WERI-Rb-1 (cell line): ENCODE results near the gene PSMA4.

Experiments
- DNase-seq: peaks from one replicate; pipeline ENCODE4 v3.0.0-alpha.2; 2020
- H3K27ac ChIP-seq: fragments of 250-450 bp; sonication (Bioruptor Pico); 2 replicates; pipeline ENCODE4 v1.5.1; 2020; ENCODE audit warnings: mild to moderate bottlenecking, moderate library complexity
- H3K27me3 ChIP-seq: fragments of 250-450 bp; sonication (Bioruptor Pico); 2 replicates; pipeline ENCODE4 v1.5.1; 2021; ENCODE audit warnings: mild to moderate bottlenecking, low read depth, moderate library complexity; ENCODE audit not compliant: insufficient read depth, severe bottlenecking
- H3K36me3 ChIP-seq: fragments of 250-450 bp; sonication (Bioruptor Pico); 2 replicates; pipeline ENCODE4 v1.5.1; 2020; ENCODE audit warnings: mild to moderate bottlenecking, moderate library complexity
- H3K4me3 ChIP-seq: 2 replicates; pipeline ENCODE4 v1.5.1; 2011; ENCODE audit warnings: low read depth, mild to moderate bottlenecking, control low read depth, low read length
- H3K9me3 ChIP-seq: fragments of 250-450 bp; sonication (Bioruptor Pico); 2 replicates; pipeline ENCODE4 v1.5.1; 2021; ENCODE audit warnings: mild to moderate bottlenecking, moderate library complexity; ENCODE audit not compliant: severe bottlenecking
- CTCF ChIP-seq: IDR thresholded peaks from 2 replicates; pipeline ENCODE4 v1.5.1; 2011; ENCODE audit warnings: low read depth, mild to moderate bottlenecking, control low read depth, inconsistent platforms, low read length

PSMA4 gene

GRCh38 chr15:78598348-78598747 is 58.1 kb downstream of the PSMA4 start:
- H3K36me3 ChIP-seq = peaks cover 90% of the 10 kb centered on the region
- H3K4me3 ChIP-seq = no peak overlapping the region

GRCh38 chr15:78599189-78599588 is 58.9 kb downstream of the PSMA4 start:
- TF ChIP-seq CTCF = no peak
- no peaks in the 10 kb centered on the region for H3K9me3 ChIP-seq
- H3K27ac ChIP-seq = no peak overlapping the region
- H3K27me3 ChIP-seq = no peaks in the 10 kb centered on the region
- peaks cover 89% of the 10 kb centered on the region for H3K36me3 ChIP-seq
- no peak overlapping the region for H3K4me3 ChIP-seq
- DNase-seq = no peak

More at GRCh38 chr15:78598348-78598747, 58.1 kb downstream of the PSMA4 start:
- DNase-seq = no peak
- Histone ChIP-seq H3K27ac (no peak overlapping the region), H3K9me3 (no peaks in the 10 kb centered on the region), H3K27me3 (no peaks in the 10 kb centered on the region)
- no peak for TF ChIP-seq CTCF
